HCT116 (cell line): Measurements from ENCODE around the gene ARHGEF19. TPM values are rescaled to one million over a fixed set of nuclear protein-coding genes. Genes with fewer than 3 reads are reported as not detected.

Experiments used
- ATAC-seq: fragments of 200-7000 bp; cut with Tn5 transposase; 2 replicates; pipeline ENCODE4 v1.9.1; 2020; ENCODE audit warnings: mild to moderate bottlenecking, moderate library complexity
- BruUV-seq: library from RNA; stranded (reverse); fragments of 400-500 nt; replicated peaks from 2 replicates; lab custom pipeline; 2021; lab: Mats Ljungman, UMichigan
- CTCF ChIA-PET: fragments of 300-600 bp; sonication (Branson Sonifier 250); formaldehyde crosslinking; loops from one replicate; lab custom pipeline; 2021; ENCODE audit warnings: antibody characterized with exemption; lab: Charles Lee
- POLR2A ChIA-PET: fragments of 300-600, 350-600 bp; sonication (Branson Sonifier 250); formaldehyde crosslinking; loops from one replicate; lab custom pipeline; 2021; ENCODE audit warnings: antibody characterized with exemption; lab: Charles Lee
- RAD21 ChIA-PET, 2 experiments: fragments of 300-600 bp; sonication (Branson Sonifier 250); formaldehyde crosslinking; loops; one replicate each; lab custom pipeline; 2023; ENCODE audit warnings: low total read pairs in 2 of 2; ENCODE audit not compliant: uncharacterized antibody in 2 of 2, unreplicated experiment in 2 of 2, low non-redundant PET in 1 of 2; lab: Charles Lee
- DNase-seq: peaks from one replicate; pipeline ENCODE4 v3.0.0-alpha.2; 2010; ENCODE audit warnings: low read depth, low spot score
- H2AFZ ChIP-seq: fragments of 200-600 bp; shearing (Covaris generic), sonication (generic); 2 replicates; pipeline ENCODE4 v1.6.1; 2017; ENCODE audit warnings: low read depth, mixed run types, mixed read lengths, antibody characterized with exemption, low read length; ENCODE audit not compliant: poor library complexity, severe bottlenecking
- H3K27ac ChIP-seq: 2 replicates; pipeline ENCODE4 v1.5.1; 2012; ENCODE audit warnings: low read depth, low read length
- H3K27me3 ChIP-seq: fragments of 200-600 bp; sonication (generic); 2 replicates; pipeline ENCODE4 v1.6.1; 2016; ENCODE audit warnings: mixed run types, low read length, mixed read lengths; ENCODE audit not compliant: insufficient read depth
- H3K36me3 ChIP-seq, 2 experiments: fragments of 200-500 bp in 1 of 2; fragments of 200-600 bp in 1 of 2; sonication (Bioruptor generic) in 1 of 2; sonication (generic) in 1 of 2; 2 replicates each; pipeline versions ENCODE4 v1.5.1 to v1.6.1; 2014 to 2016; ENCODE audit warnings: low read length in 2 of 2, inconsistent platforms in 1 of 2, mixed read lengths in 1 of 2, mixed run types in 1 of 2; ENCODE audit not compliant: insufficient read depth in 2 of 2, control insufficient read depth in 1 of 2
- H3K4me1 ChIP-seq, 2 experiments: fragments of 200-600 bp in 1 of 2; sonication (generic) in 1 of 2; 2 replicates each; pipeline versions ENCODE4 v1.5.1 to v1.6.1; 2012 to 2017; ENCODE audit warnings: low read length in 2 of 2, inconsistent platforms in 1 of 2, mild to moderate bottlenecking in 1 of 2, mixed read lengths in 1 of 2, mixed run types in 1 of 2, moderate library complexity in 1 of 2; ENCODE audit not compliant: insufficient read depth in 2 of 2, control insufficient read depth in 1 of 2
- H3K4me2 ChIP-seq: fragments of 200-600 bp; sonication (generic); 2 replicates; pipeline ENCODE4 v1.6.1; 2017; ENCODE audit warnings: mixed run types, low read length, mixed read lengths
- H3K4me3 ChIP-seq, 2 experiments: fragments of 200-600 bp in 1 of 2; sonication (generic) in 1 of 2; replicated peaks in 1 of 2; 2 replicates each; pipeline ENCODE4 v1.5.1; 2011 to 2016; ENCODE audit warnings: low read length in 2 of 2, control low read depth in 1 of 2, low read depth in 1 of 2, mild to moderate bottlenecking in 1 of 2, mixed read lengths in 1 of 2, mixed run types in 1 of 2
- H3K79me2 ChIP-seq: fragments of 200-600 bp; sonication (generic); 2 replicates; pipeline ENCODE4 v1.6.1; 2017; ENCODE audit warnings: mild to moderate bottlenecking, mixed run types, low read length, moderate library complexity, mixed read lengths; ENCODE audit not compliant: insufficient read depth
- H3K9ac ChIP-seq: fragments of 200-600 bp; sonication (generic); 2 replicates; pipeline ENCODE4 v1.6.1; 2016; ENCODE audit warnings: low read length, mixed read lengths
- H3K9me2 ChIP-seq: fragments of 200-600 bp; sonication (generic), shearing (Covaris generic); 2 replicates; pipeline ENCODE4 v1.6.1; 2017; ENCODE audit warnings: mixed run types, mild to moderate bottlenecking, moderate library complexity; ENCODE audit not compliant: insufficient read depth
- H3K9me3 ChIP-seq, 2 experiments: fragments of 200-500 bp in 1 of 2; fragments of 200-600 bp in 1 of 2; sonication (Bioruptor generic) in 1 of 2; sonication (generic) in 1 of 2; 2 replicates each; pipeline ENCODE4 v1.6.1; 2014 to 2017; ENCODE audit warnings: low read length in 2 of 2, mixed read lengths in 2 of 2, inconsistent platforms in 1 of 2, low read depth in 1 of 2, mild to moderate bottlenecking in 1 of 2, mixed run types in 1 of 2, moderate library complexity in 1 of 2; ENCODE audit not compliant: control insufficient read depth in 1 of 2, insufficient read depth in 1 of 2
- H4K20me1 ChIP-seq: fragments of 200-600 bp; sonication (generic), shearing (Covaris generic); 2 replicates; pipeline ENCODE4 v1.6.1; 2017; ENCODE audit warnings: mixed run types, mild to moderate bottlenecking, moderate library complexity; ENCODE audit not compliant: insufficient read depth
- EGR1 ChIP-seq: IDR thresholded peaks from 2 replicates; pipeline ENCODE4 v1.6.1; 2012; ENCODE audit warnings: low read depth
- ELF1 ChIP-seq: IDR thresholded peaks from 2 replicates; pipeline ENCODE4 v1.6.1; 2012; ENCODE audit warnings: low read depth, borderline replicate concordance
- FOSL1 ChIP-seq: IDR thresholded peaks from 2 replicates; pipeline ENCODE4 v1.6.1; 2012; ENCODE audit warnings: low read depth
- JUND ChIP-seq: IDR thresholded peaks from 2 replicates; pipeline ENCODE4 v1.6.1; 2012
- POLR2A ChIP-seq: IDR thresholded peaks from 2 replicates; pipeline ENCODE4 v1.7.0; 2011; ENCODE audit warnings: borderline replicate concordance; ENCODE audit not compliant: insufficient read depth, insufficient read length; ENCODE audit errors: extremely low read depth
- POLR2AphosphoS5 ChIP-seq: IDR thresholded peaks from 2 replicates; pipeline ENCODE4 v1.6.1; 2011; ENCODE audit warnings: mild to moderate bottlenecking, low read depth, low read length, moderate library complexity
- RAD21 ChIP-seq: IDR thresholded peaks from 2 replicates; pipeline ENCODE4 v1.6.1; 2012; ENCODE audit warnings: low read depth, mild to moderate bottlenecking
- SP1 ChIP-seq: IDR thresholded peaks from 2 replicates; pipeline ENCODE4 v1.6.1; 2012; ENCODE audit warnings: low read depth
- SRF ChIP-seq: IDR thresholded peaks from 2 replicates; pipeline ENCODE4 v1.6.1; 2012; ENCODE audit warnings: low read depth
- ZFX ChIP-seq: fragments of 450-650 bp; IDR thresholded peaks from 2 replicates; pipeline ENCODE4 v1.6.1; 2017
- ZNF274 ChIP-seq: fragments of 200-500 bp; sonication (Bioruptor generic); IDR thresholded peaks from 2 replicates; pipeline ENCODE4 v1.6.1; 2014; ENCODE audit warnings: mild to moderate bottlenecking, low read depth, low read length, inconsistent platforms
- intact Hi-C: fragments of 100-400 bp; cut with micrococcal nuclease; formaldehyde crosslinking; loops from 2 replicates; pipeline ENCODE4 v1.10.0; 2022
- total RNA-seq: library from RNA; stranded (reverse); gene quantifications from one replicate; pipeline ENCODE4 v1.2.1, GENCODE V29; 2021; ENCODE audit not compliant: unreplicated experiment
- TF ChIP-seq, protein P1 (sequence below): IDR thresholded peaks from 2 replicates; pipeline ENCODE4 v1.6.1; 2012; ENCODE audit warnings: low read depth
- TF ChIP-seq, protein P2 (sequence below): IDR thresholded peaks from 2 replicates; pipeline ENCODE4 v1.6.1; 2012
- TF ChIP-seq, protein P3 (sequence below), 3 experiments: fragments of 200-600 bp in 1 of 3; sonication (generic) in 1 of 3; IDR thresholded peaks in 2 of 3; conservative IDR thresholded peaks in 1 of 3; 2 replicates each; pipeline ENCODE4 v1.5.1; 2012 to 2017; ENCODE audit warnings: low read depth in 2 of 3, low read length in 2 of 3, antibody characterized with exemption in 1 of 3, borderline replicate concordance in 1 of 3, control low read depth in 1 of 3, mild to moderate bottlenecking in 1 of 3, mixed read lengths in 1 of 3, mixed run types in 1 of 3, moderate library complexity in 1 of 3; ENCODE audit not compliant: insufficient read depth in 1 of 3

ARHGEF19 gene
- total RNA-seq, 1 experiment from 2014 or later, result 59.7 TPM

DNA sequence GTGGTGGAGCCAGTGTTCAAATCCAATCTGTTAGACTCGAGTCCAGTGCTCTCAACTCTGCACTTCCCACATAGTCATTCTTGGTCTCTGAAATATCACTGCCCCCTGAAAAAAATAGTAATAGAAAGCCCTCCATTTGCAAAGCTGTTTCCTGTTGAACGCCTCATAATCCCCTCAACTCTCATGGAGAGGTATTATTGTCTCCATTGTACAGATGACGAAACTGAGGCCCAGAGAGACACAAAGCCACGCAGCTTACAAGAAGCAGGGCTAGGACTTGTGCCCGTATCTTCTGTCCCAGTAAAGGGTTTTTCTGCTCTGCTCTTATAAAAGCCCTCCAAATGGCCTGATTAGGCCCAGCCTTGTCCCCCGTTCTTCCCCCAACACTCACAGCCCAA is 6.2 kb upstream of the ARHGEF19 start:
- Histone ChIP-seq H2AFZ (no peak overlapping the region), H4K20me1 (no peaks in the 10 kb centered on the region), H3K9me3 (no peaks in the 10 kb centered on the region), H3K27ac (no peak overlapping the region), H3K27me3 (no peaks in the 10 kb centered on the region), H3K4me3 (no peak overlapping the region), H3K4me2 (no peak overlapping the region), H3K4me1 (peaks cover 14 to 34% of the 10 kb centered on the region in 2 experiments), H3K79me2 (no peaks in the 10 kb centered on the region), H3K9ac (no peak overlapping the region), H3K36me3 (no peaks in the 10 kb centered on the region), H3K9me2 (no peaks in the 10 kb centered on the region)
- no peak for ATAC-seq
- no peak for DNase-seq
- BruUV-seq, result no TSS peak
- TF ChIP-seq RAD21 (no peak), JUND (no peak), SRF (no peak), EGR1 (no peak), ELF1 (no peak), FOSL1 (no peak), ZFX (no peak), ZNF274 (no peak), SP1 (no peak), POLR2A (no peak), POLR2AphosphoS5 (no peak)
- TF ChIP-seq, protein P1, sequence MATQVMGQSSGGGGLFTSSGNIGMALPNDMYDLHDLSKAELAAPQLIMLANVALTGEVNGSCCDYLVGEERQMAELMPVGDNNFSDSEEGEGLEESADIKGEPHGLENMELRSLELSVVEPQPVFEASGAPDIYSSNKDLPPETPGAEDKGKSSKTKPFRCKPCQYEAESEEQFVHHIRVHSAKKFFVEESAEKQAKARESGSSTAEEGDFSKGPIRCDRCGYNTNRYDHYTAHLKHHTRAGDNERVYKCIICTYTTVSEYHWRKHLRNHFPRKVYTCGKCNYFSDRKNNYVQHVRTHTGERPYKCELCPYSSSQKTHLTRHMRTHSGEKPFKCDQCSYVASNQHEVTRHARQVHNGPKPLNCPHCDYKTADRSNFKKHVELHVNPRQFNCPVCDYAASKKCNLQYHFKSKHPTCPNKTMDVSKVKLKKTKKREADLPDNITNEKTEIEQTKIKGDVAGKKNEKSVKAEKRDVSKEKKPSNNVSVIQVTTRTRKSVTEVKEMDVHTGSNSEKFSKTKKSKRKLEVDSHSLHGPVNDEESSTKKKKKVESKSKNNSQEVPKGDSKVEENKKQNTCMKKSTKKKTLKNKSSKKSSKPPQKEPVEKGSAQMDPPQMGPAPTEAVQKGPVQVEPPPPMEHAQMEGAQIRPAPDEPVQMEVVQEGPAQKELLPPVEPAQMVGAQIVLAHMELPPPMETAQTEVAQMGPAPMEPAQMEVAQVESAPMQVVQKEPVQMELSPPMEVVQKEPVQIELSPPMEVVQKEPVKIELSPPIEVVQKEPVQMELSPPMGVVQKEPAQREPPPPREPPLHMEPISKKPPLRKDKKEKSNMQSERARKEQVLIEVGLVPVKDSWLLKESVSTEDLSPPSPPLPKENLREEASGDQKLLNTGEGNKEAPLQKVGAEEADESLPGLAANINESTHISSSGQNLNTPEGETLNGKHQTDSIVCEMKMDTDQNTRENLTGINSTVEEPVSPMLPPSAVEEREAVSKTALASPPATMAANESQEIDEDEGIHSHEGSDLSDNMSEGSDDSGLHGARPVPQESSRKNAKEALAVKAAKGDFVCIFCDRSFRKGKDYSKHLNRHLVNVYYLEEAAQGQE, result no peak
- TF ChIP-seq, protein P2, sequence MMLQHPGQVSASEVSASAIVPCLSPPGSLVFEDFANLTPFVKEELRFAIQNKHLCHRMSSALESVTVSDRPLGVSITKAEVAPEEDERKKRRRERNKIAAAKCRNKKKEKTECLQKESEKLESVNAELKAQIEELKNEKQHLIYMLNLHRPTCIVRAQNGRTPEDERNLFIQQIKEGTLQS, result no peak
- TF ChIP-seq, protein P3, sequence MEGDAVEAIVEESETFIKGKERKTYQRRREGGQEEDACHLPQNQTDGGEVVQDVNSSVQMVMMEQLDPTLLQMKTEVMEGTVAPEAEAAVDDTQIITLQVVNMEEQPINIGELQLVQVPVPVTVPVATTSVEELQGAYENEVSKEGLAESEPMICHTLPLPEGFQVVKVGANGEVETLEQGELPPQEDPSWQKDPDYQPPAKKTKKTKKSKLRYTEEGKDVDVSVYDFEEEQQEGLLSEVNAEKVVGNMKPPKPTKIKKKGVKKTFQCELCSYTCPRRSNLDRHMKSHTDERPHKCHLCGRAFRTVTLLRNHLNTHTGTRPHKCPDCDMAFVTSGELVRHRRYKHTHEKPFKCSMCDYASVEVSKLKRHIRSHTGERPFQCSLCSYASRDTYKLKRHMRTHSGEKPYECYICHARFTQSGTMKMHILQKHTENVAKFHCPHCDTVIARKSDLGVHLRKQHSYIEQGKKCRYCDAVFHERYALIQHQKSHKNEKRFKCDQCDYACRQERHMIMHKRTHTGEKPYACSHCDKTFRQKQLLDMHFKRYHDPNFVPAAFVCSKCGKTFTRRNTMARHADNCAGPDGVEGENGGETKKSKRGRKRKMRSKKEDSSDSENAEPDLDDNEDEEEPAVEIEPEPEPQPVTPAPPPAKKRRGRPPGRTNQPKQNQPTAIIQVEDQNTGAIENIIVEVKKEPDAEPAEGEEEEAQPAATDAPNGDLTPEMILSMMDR (IDR thresholded peaks at IDR 0.05 in 2 of 3, conservative IDR thresholded peaks at IDR 0.05 in 1 of 3; ENCODE audit: borderline replicate concordance in 1 of 3, insufficient read depth in 1 of 3, low read depth in 2 of 3, low read length in 2 of 3), result no peak
- intact Hi-C loops, result no loop called here
- ChIA-PET CTCF (interaction anchor here (0.8 kb wide), 1 partner anchor 136 kb away, joined by 3 read pairs; no protein-coding TSS in a partner anchor), RAD21 (no interaction called here), POLR2A (no interaction called here)
